Liver (tissue), 9 donors: ENCODE data around the gene DIP2B. TPM values are rescaled to one million over a fixed set of nuclear protein-coding genes. Genes with fewer than 3 reads are reported as not detected.

ENCODE experiments used
- DNase-seq: peaks from one replicate; pipeline ENCODE4 v3.0.0-alpha.2; 2017; ENCODE audit warnings: low spot score
- H3K27ac ChIP-seq, 2 donors: one replicate each; pipeline ENCODE4 v1.7.0; 2013; ENCODE audit warnings: inconsistent platforms in 2 of 2, low read length in 2 of 2, control low read depth in 1 of 2, low read depth in 1 of 2, mild to moderate bottlenecking in 1 of 2
- H3K27me3 ChIP-seq, 4 donors: one replicate each; pipeline versions ENCODE4 v1.6.1 to v1.7.0; 2013; ENCODE audit warnings: low read length in 3 of 4, inconsistent platforms in 1 of 4, mild to moderate bottlenecking in 1 of 4, moderate library complexity in 1 of 4; ENCODE audit not compliant: control insufficient read depth in 4 of 4, insufficient read depth in 4 of 4
- H3K36me3 ChIP-seq, 4 donors: one replicate each; pipeline versions ENCODE4 v1.6.1 to v1.7.0; 2013; ENCODE audit warnings: low read length in 3 of 4, mild to moderate bottlenecking in 3 of 4, low read depth in 1 of 4, moderate library complexity in 1 of 4; ENCODE audit not compliant: control insufficient read depth in 4 of 4, insufficient read depth in 3 of 4
- H3K4me1 ChIP-seq, 4 donors: one replicate each; pipeline versions ENCODE4 v1.6.1 to v1.7.0; 2013; ENCODE audit warnings: low read length in 3 of 4, mild to moderate bottlenecking in 3 of 4, moderate library complexity in 1 of 4; ENCODE audit not compliant: control insufficient read depth in 4 of 4, insufficient read depth in 4 of 4
- H3K4me3 ChIP-seq, 3 donors: one replicate each; pipeline versions ENCODE4 v1.6.1 to v1.7.0; 2013; ENCODE audit warnings: low read length in 3 of 3, control low read depth in 1 of 3, low read depth in 1 of 3, mild to moderate bottlenecking in 1 of 3
- H3K9ac ChIP-seq, 2 donors: one replicate each; pipeline ENCODE4 v1.7.0; 2013; ENCODE audit warnings: low read length in 2 of 2, mild to moderate bottlenecking in 2 of 2, moderate library complexity in 2 of 2, control low read depth in 1 of 2, low read depth in 1 of 2
- H3K9me3 ChIP-seq, 4 donors: one replicate each; pipeline versions ENCODE4 v1.6.1 to v1.7.0; 2013; ENCODE audit warnings: low read length in 3 of 4; ENCODE audit not compliant: control insufficient read depth in 4 of 4
- ATF3 ChIP-seq: IDR thresholded peaks from 2 replicates; pipeline ENCODE4 v1.6.1; 2016; ENCODE audit warnings: antibody characterized with exemption
- CTCF ChIP-seq: fragments of 150-350 bp; IDR thresholded peaks from 2 replicates; pipeline ENCODE4 v1.5.1; 2017; ENCODE audit warnings: improper control_type of control experiment, low read depth, low read length; ENCODE audit not compliant: missing input control
- EGR1 ChIP-seq, 2 donors: IDR thresholded peaks; 2 replicates each; pipeline ENCODE4 v1.6.1; 2016 to 2018; ENCODE audit warnings: antibody characterized with exemption in 2 of 2, low read depth in 2 of 2
- FOXA1 ChIP-seq: IDR thresholded peaks from 2 replicates; pipeline ENCODE4 v1.6.1; 2016; ENCODE audit warnings: antibody characterized with exemption
- FOXA2 ChIP-seq: IDR thresholded peaks from 2 replicates; pipeline ENCODE4 v1.6.1; 2016; ENCODE audit warnings: antibody characterized with exemption
- GABPA ChIP-seq, 2 donors: IDR thresholded peaks in 1 of 2; conservative IDR thresholded peaks in 1 of 2; 2 replicates each; pipeline ENCODE4 v1.6.1; 2016; ENCODE audit warnings: antibody characterized with exemption in 2 of 2, mild to moderate bottlenecking in 1 of 2, moderate library complexity in 1 of 2
- HNF4A ChIP-seq, 2 donors: conservative IDR thresholded peaks; 2 replicates each; pipeline ENCODE4 v1.6.1; 2016; ENCODE audit warnings: antibody characterized with exemption in 2 of 2, mild to moderate bottlenecking in 2 of 2
- HNF4G ChIP-seq: IDR thresholded peaks from 2 replicates; pipeline ENCODE4 v1.6.1; 2016; ENCODE audit warnings: antibody characterized with exemption
- MAX ChIP-seq: IDR thresholded peaks from 2 replicates; pipeline ENCODE4 v1.6.1; 2016; ENCODE audit warnings: antibody characterized with exemption
- NR2F2 ChIP-seq: IDR thresholded peaks from 2 replicates; pipeline ENCODE4 v1.6.1; 2016; ENCODE audit warnings: antibody characterized with exemption
- RAD21 ChIP-seq, 2 donors: IDR thresholded peaks; 2 replicates each; pipeline ENCODE4 v1.6.1; 2016; ENCODE audit warnings: antibody characterized with exemption in 2 of 2, mild to moderate bottlenecking in 2 of 2
- REST ChIP-seq: IDR thresholded peaks from 2 replicates; pipeline ENCODE4 v1.6.1; 2016; ENCODE audit warnings: antibody characterized with exemption, mild to moderate bottlenecking
- RXRA ChIP-seq, 2 donors: IDR thresholded peaks; 2 replicates each; pipeline ENCODE4 v1.6.1; 2017 to 2018; ENCODE audit warnings: antibody characterized with exemption in 2 of 2, mild to moderate bottlenecking in 1 of 2
- SP1 ChIP-seq: IDR thresholded peaks from 2 replicates; pipeline ENCODE4 v1.6.1; 2018; ENCODE audit warnings: antibody characterized with exemption, mild to moderate bottlenecking
- TAF1 ChIP-seq: conservative IDR thresholded peaks from 2 replicates; pipeline ENCODE4 v1.6.1; 2016; ENCODE audit warnings: antibody characterized with exemption, mild to moderate bottlenecking
- YY1 ChIP-seq: IDR thresholded peaks from 2 replicates; pipeline ENCODE4 v1.6.1; 2016; ENCODE audit warnings: antibody characterized with exemption, mild to moderate bottlenecking
- ZBTB33 ChIP-seq: IDR thresholded peaks from 2 replicates; pipeline ENCODE4 v1.6.1; 2016; ENCODE audit warnings: antibody characterized with exemption
- WGBS: extraction: QIAGEN DNeasy Blood & Tissue Kit; methylation state at CpG from one replicate; pipeline ENCODE4 v1.1.7; 2013; 5-methylcytosine and 5-hydroxymethylcytosine counted together
- polyA plus RNA-seq, 2 donors: library from polyadenylated mRNA; stranded (reverse) in 1 of 2; unstranded in 1 of 2; fragments of 200-250 nt in 1 of 2; fragments of >200 nt in 1 of 2; fragmentation: Nextera tagmentation in 1 of 2; extraction: Ambion mirVana in 1 of 2; gene quantifications; one replicate each; pipeline versions ENCODE4 v1.2.1 to v1.2.3, GENCODE V29; 2013 to 2015
- total RNA-seq, 2 donors: library from RNA; depleted of rRNA; stranded (reverse); fragments of >200 nt; gene quantifications; one replicate each; pipeline ENCODE4 v1.2.3, GENCODE V29; 2014
- donor health status: healthy.
- donor health status: healthy.
- donor health status: healthy.
- donor health status: healthy.
- donor health status: healthy.

Gene DIP2B
- total and polyA plus RNA-seq, 4 donors: 4.8 to 30.7 (median 13.8) TPM

- DNase-seq: no peak
- Histone ChIP-seq H3K27me3 (no peaks in the 10 kb centered on the region), H3K4me1 (peaks cover 18 to 55% (median 48%) of the 10 kb centered on the region in 4 donors), H3K9ac (no peak overlapping the region), H3K27ac (peak overlapping the region; percentile 10 to 51), H3K9me3 (no peaks in the 10 kb centered on the region), H3K36me3 (no peaks in the 10 kb centered on the region), H3K4me3 (no peak overlapping the region)
- 43% methylated on average over 4 of the region's 4 CpGs for WGBS
- TF ChIP-seq YY1: peak; percentile 17
- TF ChIP-seq ZBTB33: no peak
These were observed 59.6 kb downstream of the DIP2B start for GRCh38 chr12:50564237-50564947.

GRCh38 chr12:50564948-50565297, 60.1 kb downstream of the DIP2B start:
- H3K4me1 ChIP-seq: peaks cover 17 to 58% (median 50%) of the 10 kb centered on the region in 4 donors
- H3K36me3 ChIP-seq: no peaks in the 10 kb centered on the region
- DNase-seq: no peak
- WGBS: 76% methylated on average over 3 of the region's 3 CpGs
- TF ChIP-seq NR2F2 (no peak), FOXA1 (no peak), MAX (no peak), RAD21 (IDR thresholded peaks at IDR 0.05) (no peak), EGR1 (IDR thresholded peaks at IDR 0.05; ENCODE audit: low read depth in 2 of 2) (no peak), RXRA (IDR thresholded peaks at IDR 0.05) (no peak), SP1 (no peak), GABPA (IDR thresholded peaks at IDR 0.05 in 1 of 2, conservative IDR thresholded peaks at IDR 0.05 in 1 of 2) (no peak), ATF3 (no peak), ZBTB33 (no peak), HNF4G (no peak), FOXA2 (no peak), YY1 (no peak), CTCF (no peak), HNF4A (conservative IDR thresholded peaks at IDR 0.05) (no peak), REST (no peak), TAF1 (no peak)
- no peaks in the 10 kb centered on the region for H3K27me3 ChIP-seq
- H3K27ac ChIP-seq: peak overlapping the region in 1 of 2 donors; percentile 51
- no peaks in the 10 kb centered on the region for H3K9me3 ChIP-seq
- H3K9ac ChIP-seq: no peak overlapping the region
- no peak overlapping the region for H3K4me3 ChIP-seq
